HG03469 (cell line): ENCODE measurements around the gene TSHZ3.

Experiments
- ATAC-seq: cut with Tn5 transposase; IDR thresholded peaks from one replicate; pipeline ENCODE4 v1.9.1; 2021; ENCODE audit warnings: mild to moderate bottlenecking, moderate library complexity, moderate number of reproducible peaks; ENCODE audit not compliant: unreplicated experiment

The TSHZ3 gene

GRCh38 chr19:31349160-31349881 is at the start of gene TSHZ3:
TSHZ3 (minus strand) TSS chr19:31349436; CDS start chr19:31349219, 217 bp downstream.
- ATAC-seq: no peak

- no peak for ATAC-seq
Observed at GRCh38 chr19:31397308-31397707, 48.1 kb upstream of the TSHZ3 start.

- no peak for ATAC-seq
Observed at GRCh38 chr19:31392464-31392863, 43.2 kb upstream of the TSHZ3 start.

DNA sequence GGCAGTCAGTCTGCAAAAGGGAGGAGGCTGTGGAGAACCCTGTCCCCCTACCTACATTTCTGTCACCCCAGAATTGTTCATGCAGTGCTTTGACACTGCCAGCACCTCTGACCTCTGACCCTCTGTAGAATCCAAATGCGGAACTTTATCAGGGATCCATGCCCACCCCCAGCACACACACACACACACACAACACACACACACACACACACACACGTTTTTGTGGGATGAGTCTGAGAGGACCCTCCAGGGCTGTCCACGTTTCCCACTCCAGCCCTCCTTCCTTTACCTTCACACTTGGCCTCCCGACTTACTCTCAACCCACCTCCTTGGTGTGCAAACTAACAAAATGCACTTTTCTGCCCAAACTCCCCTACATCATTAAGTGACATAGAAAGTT is 42.3 kb upstream of the TSHZ3 start:
- no peak for ATAC-seq

DNA sequence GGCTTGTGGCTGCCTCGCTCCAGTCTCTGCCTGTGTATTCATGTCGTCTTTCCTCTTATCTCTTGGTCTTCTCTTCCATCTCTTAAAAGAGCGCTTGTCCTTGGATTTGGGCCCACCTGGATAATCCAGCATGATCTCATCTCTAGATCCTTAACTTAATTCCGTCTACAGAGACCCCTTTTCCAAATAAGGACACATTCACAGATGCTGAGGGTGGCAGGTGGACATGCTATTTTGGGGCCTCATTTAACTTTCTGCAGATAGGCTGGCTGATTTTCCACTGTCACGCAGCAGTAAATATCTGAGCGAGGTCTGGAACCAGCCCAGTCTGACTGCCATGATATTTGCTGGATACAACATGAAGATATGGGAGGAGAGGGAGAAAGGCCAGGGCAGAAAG is 41.5 kb upstream of the TSHZ3 start:
- ATAC-seq: no peak

- no peak for ATAC-seq
Observed at GRCh38 chr19:31389874-31390273, 40.6 kb upstream of the TSHZ3 start.

DNA sequence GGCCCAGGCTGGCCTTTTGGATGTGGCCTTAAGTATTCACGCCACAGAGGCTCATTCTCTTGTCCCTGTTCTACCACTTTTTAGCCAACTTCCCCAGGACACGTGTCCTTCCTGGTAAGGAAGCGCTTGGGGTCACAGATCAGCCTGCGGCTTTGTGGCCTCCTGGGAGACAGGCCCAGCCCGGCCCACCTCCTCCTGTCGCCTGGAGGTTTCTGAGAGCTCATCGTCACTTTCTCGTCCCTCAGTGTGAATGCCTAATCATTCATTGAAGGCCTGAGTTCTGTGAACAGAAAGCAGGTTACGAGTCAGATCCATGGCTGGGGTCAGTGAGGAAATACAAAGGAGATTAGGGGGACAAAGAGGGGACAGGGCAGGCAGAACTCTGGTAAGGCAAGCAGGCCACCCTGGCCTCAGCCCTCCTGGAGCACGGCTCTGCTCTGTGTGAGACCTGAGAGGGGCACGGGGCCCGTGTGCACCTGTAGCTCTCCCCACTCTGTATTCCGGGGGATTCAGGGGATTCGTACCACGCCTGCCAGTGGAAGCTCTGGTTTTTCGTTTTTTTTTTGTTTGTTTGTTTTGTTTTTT is 38.6 kb upstream of the TSHZ3 start:
- no peak for ATAC-seq

GRCh38 chr19:31386806-31387205 is 37.6 kb upstream of the TSHZ3 start:
- ATAC-seq: no peak

GRCh38 chr19:31385744-31386143 is 36.5 kb upstream of the TSHZ3 start:
- no peak for ATAC-seq

- no peak for ATAC-seq
Observed at GRCh38 chr19:31383553-31383952, 34.3 kb upstream of the TSHZ3 start.

DNA sequence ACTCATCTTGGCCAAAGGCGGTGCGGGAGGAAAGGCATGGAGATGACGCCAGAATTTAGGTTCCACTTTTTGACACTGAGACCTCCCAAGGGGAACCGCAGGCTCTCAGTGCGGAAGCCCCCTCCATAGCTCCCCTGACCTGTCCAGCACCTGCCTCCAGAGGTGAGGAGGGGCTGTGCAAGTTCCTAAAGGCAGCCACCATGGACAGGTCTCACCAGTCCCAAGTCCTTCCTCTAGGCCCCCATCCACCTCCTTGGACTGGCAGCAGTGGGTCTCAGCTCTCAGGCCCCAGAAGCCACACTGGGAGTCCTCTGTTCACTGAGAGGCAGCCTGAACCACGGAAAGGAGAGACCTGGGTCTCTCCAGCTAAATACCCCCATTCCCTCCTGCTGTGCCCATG is 31.6 kb upstream of the TSHZ3 start:
- no peak for ATAC-seq

- no peak for ATAC-seq
Observed at GRCh38 chr19:31378404-31378803, 29.2 kb upstream of the TSHZ3 start.

GRCh38 chr19:31377736-31378135 is 28.5 kb upstream of the TSHZ3 start:
- no peak for ATAC-seq

DNA sequence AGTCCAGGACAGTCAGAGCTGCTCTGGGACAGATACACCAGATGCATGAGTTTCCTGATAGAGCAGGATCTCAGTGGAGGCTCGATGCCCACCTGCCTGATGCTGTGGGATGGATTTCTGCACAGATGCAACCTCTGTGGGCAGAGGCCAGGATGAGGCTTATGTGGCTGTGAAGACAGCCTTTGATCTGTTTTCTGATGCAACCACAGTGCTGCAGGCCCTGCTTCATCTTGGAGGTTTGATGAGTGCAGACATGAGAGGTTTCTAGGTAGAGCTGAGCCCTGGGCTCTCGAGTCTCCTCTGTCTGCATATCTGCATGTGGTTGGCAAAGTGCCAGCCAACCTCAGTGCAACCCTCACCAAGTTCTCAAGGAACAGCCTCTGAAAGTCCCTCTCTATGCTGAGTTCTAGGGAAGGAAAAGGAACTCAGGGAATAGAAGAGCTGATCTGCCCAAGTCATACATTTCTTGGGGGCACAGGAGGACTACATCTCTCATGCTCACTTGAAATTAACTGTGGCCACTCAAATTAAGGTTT is 23.1 kb upstream of the TSHZ3 start:
- no peak for ATAC-seq

DNA sequence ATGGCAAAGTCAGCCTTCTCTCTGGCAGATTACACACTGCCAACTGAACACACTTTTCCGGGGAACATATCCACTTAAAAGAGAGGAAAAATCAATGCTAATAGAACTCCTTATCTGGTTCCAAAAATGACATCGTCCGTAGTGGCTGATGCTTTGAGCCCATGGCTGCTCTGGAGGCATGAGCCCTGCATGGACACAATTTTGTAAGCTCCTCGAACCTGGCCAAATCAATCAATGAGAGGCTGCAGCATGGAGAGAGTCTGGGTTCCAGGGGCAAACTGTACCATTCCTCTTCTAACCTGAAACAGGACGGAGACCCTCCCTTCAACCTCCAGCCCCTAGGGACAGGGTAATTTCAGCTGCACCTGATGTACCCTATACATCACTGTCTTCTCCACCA is 21.0 kb upstream of the TSHZ3 start:
- no peak for ATAC-seq

- no peak for ATAC-seq
Observed at GRCh38 chr19:31364963-31365362, 15.7 kb upstream of the TSHZ3 start.

DNA sequence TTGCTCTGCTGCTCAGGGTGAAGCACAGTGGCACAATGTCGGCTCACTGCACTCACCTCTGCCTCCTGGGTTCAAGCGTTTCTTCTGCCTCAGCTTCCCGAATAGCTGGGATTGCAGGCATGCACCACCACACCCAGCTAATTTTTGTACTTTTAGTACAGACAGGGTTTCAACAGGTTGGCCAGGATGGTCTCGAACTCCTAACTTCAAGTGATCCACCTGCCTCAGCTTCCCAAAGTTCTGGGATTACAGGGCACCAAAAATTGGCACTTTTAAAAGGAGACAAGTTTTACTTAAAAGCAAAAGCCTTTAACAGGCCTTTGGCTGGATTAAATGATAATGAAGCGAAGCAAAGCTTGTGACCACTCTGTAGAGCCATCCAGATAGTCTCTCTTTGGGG is 12.5 kb upstream of the TSHZ3 start:
- ATAC-seq: no peak

GRCh38 chr19:31357315-31357673 is 8.1 kb upstream of the TSHZ3 start:
- ATAC-seq: no peak

- no peak for ATAC-seq
Observed at GRCh38 chr19:31356587-31357314, 7.5 kb upstream of the TSHZ3 start.

- ATAC-seq: no peak
Observed at GRCh38 chr19:31355665-31356289, 6.5 kb upstream of the TSHZ3 start.
